HG03354 (cell line): Measurements from ENCODE around the gene NPDC1.

Experiments
- ATAC-seq: cut with Tn5 transposase; IDR thresholded peaks from one replicate; pipeline ENCODE4 v1.9.1; 2021; ENCODE audit warnings: mild to moderate bottlenecking; ENCODE audit not compliant: unreplicated experiment, poor library complexity, severe bottlenecking

NPDC1 gene

GRCh38 chr9:137029058-137029936 lies 16.7 kb downstream of the NPDC1 start:
- ATAC-seq, result peak; percentile 45

GRCh38 chr9:137028263-137029057 lies 17.5 kb downstream of the NPDC1 start:
- peak; percentile 50 for ATAC-seq

GRCh38 chr9:137027369-137028262 lies 18.4 kb downstream of the NPDC1 start, which contains the start of gene ABCA2:
Gene ABCA2, minus strand, starts transcription at chr9:137028237. Its CDS starts 97 bp downstream, at chr9:137028140.
- ATAC-seq, result no peak

- no peak for ATAC-seq
Observed at GRCh38 chr9:137026828-137027227, 19.1 kb downstream of the NPDC1 start.

- no peak for ATAC-seq
Observed at GRCh38 chr9:137026384-137026783, 19.6 kb downstream of the NPDC1 start.

- no peak for ATAC-seq
Observed at GRCh38 chr9:137025517-137025966, 20.4 kb downstream of the NPDC1 start.

GRCh38 chr9:137023583-137023991 lies 22.4 kb downstream of the NPDC1 start:
- no peak for ATAC-seq

GRCh38 chr9:137023157-137023556 lies 22.8 kb downstream of the NPDC1 start:
- no peak for ATAC-seq

GRCh38 chr9:137022662-137023008 lies 23.3 kb downstream of the NPDC1 start:
- ATAC-seq, result no peak

- no peak for ATAC-seq
Observed at GRCh38 chr9:137021979-137022661, 23.9 kb downstream of the NPDC1 start.

- no peak for ATAC-seq
Observed at GRCh38 chr9:137021568-137021978, 24.4 kb downstream of the NPDC1 start.

- ATAC-seq, result no peak
Observed at GRCh38 chr9:137020771-137021567, 25.0 kb downstream of the NPDC1 start.

- ATAC-seq, result no peak
Observed at GRCh38 chr9:137019891-137020683, 25.9 kb downstream of the NPDC1 start.

GRCh38 chr9:137018761-137019559 lies 27.0 kb downstream of the NPDC1 start:
- ATAC-seq, result no peak

GRCh38 chr9:137017791-137018497 lies 28.0 kb downstream of the NPDC1 start:
- ATAC-seq, result no peak

GRCh38 chr9:137017071-137017470 lies 28.9 kb downstream of the NPDC1 start:
- no peak for ATAC-seq
